Stimulated activated CD8-positive, alpha-beta memory T cell treated with anti-CD3 and anti-CD28 coated beads, Interleukin-7, amount 100 ng/mL, for 48 hours (primary cell): ENCODE data around the gene RIPPLY1.
"Not testable (repeated sequence)": the region's sequence is repeated elsewhere in the genome, so short reads cannot be mapped to it uniquely, and the experiment has no call there.

Experiments used
- DNase-seq, 2 donors: peaks; one replicate each; pipeline ENCODE4 v3.0.0-alpha.2; 2020; ENCODE audit warnings: low read depth in 1 of 2; ENCODE audit errors: extremely low read depth in 1 of 2

The RIPPLY1 gene

DNA sequence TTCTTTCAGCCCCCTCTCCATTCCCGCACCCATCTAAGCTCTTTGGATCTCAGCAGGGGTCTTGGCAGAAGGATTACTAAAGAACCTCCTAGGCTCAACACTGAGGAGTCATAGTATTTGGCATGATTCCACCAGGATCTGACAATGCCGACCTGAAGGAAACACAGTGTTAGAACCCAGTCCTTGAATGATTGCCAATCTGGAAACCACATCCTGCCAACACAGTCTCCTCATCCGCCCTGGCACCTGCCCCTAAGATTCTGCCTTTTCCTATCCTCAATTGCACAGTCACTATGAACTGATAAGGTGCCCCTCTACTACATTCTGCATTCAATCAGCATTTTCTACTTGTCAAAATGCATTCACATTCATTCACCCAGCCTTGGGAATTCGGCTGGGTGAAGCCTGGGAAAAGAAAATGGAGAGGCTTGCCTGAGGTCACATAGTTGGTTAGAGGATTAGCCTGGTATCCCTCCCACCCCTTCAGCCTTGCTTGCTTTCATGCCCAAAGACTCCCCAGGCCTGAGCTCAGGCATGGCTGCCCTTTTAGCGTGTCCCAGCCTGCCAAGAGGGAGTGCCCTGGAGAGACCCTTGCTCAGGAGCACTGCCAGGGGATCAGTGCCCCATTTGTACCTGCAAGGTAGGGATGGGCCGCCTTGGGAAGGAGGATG is 14.8 kb upstream of the RIPPLY1 start:
- DNase-seq: no peak

DNA sequence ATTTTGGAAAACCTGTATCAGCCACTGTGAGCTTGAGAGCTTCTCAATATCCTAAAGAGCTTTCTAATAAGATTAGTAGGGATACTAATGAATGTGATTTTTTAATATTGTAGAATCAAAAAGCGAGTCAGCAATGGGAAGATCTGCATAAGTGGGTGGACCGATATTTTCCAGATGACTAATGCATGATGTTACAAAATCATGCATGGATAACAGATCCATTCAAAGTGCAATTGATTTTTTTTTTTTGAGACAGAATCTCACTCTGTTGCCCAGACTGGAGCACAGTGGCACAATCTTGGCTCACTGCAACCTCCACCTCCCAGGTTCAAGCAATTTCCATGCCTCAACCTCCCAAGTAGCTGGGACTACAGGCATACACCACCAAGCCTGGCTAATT is 9.7 kb upstream of the RIPPLY1 start:
- DNase-seq: no peak

DNA sequence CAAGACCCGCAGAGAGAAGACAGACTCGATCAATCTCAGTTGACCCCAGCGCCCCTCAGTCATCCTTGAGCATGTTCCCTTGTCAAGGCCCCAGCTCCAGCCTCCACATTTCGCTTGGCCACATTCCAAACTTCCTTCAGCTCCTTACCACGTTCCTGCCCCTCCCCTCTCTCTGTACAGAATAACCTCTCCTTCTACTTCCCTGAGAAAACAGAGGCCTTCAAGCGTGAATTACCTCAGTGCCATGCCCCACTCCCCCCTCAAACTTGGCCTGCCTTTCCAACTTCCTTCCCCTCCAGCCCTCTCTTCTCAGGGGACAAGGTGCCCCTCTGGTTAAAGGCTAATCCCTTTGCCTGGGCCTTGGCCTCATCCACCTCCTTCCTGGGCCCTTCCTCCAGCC is 3.2 kb upstream of the RIPPLY1 start:
- DNase-seq: no peak

DNA sequence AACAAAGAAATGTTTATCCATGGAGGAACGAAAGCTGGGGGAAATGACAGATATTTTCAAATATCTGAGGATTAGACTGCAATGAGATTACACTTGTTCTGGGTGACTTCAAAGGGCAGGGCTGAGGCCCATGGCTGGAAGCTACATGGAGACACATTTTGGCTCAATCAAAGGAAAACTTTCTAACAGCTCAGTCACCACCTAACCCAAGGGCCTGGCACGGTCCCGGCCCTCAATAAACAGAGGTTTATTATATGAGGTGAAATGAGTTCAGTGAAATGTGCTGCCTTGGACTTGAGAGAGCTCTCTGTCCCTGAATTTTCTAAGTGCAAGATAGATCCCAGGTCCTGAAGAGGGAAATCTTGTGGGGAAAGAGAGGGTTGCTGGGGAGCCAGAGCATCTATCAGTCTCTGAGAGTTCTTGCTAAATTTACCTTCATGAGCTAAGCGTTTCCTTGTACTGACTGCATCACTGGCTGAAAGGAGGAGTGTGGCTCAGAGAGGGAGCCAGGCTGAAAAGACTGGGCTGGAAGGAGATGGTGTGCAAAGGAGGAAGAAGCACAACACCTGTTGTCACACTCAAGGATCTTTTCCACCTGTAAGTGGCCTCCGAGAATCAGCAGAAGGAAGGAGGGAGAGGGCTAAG is 2.0 kb upstream of the RIPPLY1 start:
- no peak for DNase-seq

DNA sequence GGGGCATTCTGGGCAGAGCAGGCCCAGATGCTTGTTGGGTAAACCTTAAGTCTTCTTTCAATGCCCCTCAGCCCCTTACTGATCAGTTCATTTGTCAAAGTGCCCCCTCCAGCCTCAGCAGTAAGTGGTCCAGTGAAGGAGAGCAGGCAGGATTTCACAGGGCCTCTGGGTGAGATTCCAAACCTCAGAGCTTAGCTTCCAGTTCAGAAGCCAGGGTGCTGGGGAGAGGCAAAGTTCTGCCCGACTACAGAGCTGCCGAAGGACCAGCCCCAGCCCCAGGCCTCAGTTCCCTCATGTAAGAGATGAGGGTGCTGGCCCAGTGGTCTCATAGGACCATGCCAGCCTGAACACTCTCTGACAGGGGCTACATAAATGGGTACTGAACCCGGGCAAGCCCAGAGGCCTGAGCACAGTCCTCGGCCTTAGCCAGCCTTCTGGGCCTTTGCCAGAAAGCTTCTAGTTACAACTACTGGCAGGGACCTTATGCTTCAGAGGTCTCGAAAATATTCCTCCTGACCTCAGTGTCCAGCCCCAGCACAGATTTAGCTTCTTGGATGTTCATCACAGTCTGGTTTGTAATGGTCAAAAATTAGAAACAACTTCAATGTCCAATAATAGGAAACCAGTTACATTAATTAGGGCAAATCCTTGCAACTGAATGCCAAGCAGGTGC is 851 bp upstream of the RIPPLY1 start:
- DNase-seq: no peak

DNA sequence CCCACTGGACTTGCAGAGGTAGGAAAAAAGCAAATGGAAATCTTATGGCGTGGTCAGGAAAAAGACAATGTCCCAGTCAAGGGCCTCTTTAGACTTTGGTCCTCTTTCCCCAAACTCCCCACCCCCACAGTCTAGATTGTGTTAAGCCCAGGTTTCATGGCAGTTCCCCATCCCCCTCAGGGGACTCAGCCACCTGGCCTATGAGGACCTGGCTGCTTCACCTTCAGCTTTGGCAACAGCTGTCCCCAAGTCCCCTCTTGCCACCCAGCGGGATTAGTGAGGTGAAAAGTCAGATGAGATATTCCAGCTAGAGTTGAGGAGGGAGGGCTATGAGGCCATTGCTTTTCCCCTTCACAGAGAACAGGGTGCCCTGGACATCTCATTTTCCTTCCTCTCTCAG is 457 bp downstream of the RIPPLY1 start:
- no peak for DNase-seq

DNA sequence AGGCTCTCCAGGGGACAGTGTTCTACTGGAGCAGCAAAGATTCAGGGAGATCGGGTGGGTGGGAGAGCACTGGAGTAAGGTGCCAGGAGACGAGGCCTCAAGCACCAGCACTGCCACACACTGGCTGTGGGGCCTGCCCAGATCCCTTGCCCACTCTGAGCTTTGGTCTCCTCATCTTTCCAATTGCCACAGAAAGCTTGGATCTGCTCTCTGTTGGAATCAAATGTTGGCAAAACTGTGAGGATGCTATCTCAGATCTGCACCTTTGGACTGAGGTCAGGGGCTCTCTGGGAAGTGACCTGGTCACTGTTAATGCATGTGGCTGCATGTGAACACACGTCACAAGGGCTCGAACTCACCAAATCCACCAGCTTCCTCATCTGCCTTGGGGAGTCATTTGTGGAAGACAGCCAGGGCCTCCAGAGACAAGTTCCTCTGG is 1.3 kb downstream of the RIPPLY1 start:
- no peak for DNase-seq

DNA sequence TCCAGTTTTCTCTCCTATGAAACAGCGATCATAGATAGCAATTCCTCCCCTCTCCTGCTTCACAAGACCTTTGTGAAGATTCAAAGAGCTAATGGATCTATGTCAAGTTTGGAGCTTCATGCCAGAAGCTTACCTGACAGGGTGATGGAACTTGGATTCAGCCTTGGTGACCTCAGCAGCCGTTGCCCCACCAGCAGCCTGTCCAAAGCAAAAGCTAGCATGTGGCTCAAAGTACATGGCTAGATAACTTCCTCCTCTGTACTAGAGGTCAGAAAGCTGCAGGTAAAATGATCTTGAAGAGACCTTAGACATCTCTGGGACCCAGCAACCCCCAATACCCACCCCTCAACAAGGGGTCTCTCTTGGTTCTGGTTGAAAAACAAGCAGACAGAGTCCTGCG is 1.8 kb downstream of the RIPPLY1 start:
- DNase-seq: no peak

DNA sequence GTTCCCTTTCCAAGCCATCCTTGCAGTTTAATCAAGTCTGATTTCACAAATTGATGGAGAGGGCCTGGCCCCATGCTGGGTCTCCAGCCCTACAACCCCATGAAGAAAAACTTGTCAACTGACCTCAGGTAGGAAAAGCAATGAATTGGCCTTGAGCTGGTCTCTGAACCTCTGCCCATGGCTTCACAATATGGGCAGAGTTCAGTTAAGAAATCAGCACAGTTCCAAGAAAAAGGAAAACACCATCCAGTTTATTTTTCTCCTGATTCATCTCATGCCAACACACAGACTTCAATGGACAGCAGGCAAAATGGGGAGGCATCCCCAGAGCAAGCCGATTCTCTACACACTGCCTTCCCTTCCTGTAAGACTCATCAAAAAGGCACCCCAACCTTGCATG is 3.3 kb downstream of the RIPPLY1 start:
- DNase-seq: no peak

DNA sequence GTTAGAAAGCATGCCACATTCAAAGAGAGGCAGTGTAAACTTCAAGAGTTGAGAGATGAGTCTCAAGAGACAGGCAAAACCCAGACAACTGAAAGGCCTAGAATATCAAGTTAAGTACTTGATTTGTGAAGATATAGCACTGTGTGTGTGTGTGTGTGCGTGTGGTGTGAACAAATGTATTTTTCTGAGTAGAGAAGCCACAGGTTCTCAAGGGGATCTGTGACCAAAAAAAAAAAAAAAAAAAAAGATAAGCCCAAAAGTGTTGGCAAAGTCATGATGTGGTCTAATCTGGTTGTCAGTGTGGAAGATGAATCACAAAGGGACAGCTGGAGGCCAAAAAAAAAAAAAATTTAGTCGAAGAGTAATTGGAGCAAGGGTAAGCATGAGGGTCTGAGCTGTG is 3.9 kb downstream of the RIPPLY1 start:
- DNase-seq: no peak

DNA sequence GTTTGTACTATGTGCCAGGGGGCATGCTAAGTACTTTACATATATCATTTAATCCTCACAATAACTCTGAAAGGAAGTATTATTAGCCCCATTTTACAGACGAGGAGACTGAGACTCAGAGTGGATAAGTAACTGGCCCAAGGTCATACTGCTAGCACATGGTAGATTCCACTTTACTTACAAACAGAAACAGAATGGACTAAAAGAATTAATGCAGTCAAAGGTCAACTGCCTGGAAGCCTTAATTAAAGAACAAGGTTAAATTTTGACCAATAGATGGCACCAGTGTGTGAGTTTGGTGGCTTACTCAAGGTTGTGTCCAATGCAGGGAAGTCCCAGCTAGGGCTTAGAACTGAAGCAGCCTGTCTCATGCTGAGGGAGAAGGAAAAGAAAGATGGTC is 4.7 kb downstream of the RIPPLY1 start:
- no peak for DNase-seq

DNA sequence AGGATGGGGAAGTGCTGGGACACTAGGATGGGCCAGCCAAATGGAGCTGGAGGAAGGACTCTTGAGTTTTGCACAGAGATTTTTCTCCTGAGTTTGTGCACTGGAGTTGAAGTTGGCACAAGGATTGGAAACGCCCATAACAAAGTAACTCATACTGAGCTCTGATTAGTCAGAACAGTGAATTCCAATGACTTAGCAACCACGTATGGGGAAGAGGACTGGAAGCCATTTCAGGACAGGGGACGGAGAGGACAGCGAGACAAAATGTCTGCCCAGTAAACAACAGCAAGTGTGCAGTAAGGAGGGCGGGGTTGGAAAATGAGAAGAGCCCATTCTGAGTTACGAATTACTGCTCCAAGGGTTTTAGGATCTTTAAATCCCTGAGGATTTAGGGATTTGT is 5.9 kb downstream of the RIPPLY1 start:
- no peak for DNase-seq

DNA sequence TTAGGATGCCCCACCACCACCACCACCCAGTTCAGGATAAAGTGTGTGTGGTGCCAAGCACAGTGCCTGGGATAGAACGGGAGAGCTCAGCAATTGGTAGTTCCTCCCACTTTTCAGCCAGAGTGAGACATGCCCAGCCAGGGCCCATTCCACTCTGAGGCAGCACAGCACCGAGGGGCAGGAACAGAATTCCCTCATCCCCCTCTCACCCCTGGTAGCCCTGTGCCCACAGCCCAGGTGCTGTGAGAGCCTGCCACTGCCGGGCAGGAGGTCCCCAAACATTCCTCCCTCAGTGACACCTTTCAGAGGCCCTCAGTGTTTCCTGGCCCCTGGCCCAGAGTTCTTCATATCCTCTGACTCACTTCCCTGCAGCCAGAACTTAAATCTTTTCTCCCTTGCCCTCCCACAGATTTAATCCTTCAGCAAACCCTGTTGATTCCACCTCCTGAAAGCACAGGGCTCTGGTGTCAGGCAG is 8.1 kb downstream of the RIPPLY1 start:
- no peak for DNase-seq

DNA sequence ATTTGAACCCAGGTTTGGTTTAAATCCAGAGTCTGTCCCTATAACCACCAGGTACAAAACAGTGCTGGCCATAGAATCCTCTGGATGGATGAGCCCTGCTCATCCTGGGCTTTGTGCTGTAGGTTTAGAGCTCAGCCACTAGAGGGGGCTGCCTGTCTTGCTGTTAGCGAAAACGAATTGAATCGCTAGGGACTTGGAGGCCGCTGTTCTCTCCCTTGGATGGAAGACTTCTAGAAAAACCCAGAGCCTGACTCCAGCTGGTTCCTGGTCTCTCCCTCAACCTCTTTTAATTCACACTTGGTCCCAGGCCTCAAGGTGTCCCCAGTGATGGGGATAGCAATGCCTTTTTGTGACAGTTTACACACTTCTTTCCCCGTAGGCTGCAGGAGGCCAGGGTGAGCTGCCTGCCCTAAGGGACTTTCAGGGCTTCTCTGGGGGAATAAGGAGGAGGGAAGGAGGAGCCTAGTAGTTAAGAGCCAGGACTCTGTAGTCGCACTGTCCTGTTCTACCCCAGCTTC is 8.7 kb downstream of the RIPPLY1 start:
- DNase-seq: peak; percentile 14 to 15

DNA sequence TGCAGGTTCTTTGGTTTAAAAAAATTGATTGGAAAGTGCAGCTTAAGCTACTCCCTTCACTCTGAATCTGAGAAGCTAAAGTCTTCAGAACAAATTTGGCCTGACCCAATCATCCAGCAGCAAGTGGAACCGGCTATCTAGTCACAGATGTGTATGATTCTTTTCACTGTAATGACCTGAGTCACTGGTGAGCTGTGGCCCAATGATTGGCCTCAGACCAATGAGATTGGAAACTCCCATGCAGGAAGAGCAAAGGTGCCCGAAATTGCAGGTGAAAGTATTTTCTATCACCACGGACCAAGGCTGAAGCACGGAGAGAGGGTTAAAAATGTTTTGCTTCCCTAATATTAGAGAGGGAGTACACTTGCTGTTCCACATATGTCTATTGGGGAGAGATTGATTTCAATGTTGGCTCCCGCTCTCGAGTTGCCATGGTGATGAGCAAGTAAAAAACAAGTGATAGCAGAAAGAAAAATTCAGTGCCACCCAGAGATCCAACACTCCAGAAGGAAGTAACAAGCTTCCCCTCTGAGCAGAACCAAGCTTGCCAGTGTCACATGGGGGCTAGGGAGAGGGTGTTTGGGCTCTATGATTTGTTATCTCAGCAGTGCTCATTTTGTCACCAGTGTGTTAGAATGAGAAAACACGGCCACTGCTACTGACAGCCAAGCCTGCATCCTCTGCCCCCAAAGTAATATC is 11.2 kb downstream of the RIPPLY1 start:
- DNase-seq: no peak

DNA sequence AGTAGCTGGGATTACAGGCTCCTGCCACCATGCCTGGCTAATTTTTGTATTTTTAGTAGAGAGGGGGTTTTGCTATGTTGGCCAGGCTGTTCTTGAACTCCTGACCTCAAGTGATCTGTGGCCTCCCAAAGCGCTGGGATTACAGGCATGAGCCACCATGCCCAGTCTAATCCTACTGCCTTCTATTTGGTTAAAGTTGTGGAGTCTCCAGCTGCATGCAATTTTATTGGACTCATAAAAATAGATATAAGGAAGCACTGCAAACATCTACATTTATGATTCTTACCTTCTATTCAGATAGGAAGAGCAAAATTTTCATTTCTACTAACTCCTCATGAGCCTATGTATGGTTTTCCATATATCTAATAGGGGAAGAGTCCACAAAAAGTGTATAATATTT is 13.7 kb downstream of the RIPPLY1 start:
- no peak for DNase-seq

DNA sequence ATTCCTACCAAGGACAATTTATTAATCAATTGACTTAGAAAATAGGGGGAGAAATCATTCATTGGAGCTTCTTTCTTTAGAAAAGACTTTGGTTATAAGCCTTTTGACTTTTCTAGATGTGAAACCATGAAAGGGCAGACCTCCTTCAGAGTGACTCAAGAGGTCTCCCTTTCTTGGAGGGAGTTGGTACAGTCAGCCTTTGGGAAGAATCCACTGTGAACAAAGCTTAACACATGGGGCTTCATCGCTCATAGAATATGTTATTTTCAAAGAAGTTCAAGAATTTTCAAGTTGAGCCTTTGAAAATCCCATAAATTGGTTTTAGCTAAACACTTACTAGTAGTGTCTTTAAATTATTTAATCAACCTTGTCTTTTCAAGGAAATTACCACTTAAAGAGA is 28.0 kb downstream of the RIPPLY1 start:
- DNase-seq: no peak

DNA sequence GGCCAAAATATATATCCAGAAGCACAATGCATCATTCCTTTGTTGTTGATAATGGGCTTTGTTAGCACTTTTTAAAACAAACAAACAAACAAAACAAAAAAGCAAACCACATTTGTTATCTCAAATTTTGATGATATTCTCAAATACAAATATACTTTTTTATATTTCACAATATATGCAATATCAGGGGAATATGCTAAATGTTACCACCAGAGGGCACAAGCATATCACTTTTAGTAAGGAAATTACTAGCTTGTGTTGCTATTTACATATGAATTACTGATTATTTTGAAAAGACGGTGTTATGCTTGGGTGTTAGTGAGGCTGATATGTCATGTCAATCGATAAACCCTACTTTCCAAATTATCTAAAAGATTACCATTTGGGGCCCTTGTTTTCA is 29.1 kb downstream of the RIPPLY1 start:
- no peak for DNase-seq

DNA sequence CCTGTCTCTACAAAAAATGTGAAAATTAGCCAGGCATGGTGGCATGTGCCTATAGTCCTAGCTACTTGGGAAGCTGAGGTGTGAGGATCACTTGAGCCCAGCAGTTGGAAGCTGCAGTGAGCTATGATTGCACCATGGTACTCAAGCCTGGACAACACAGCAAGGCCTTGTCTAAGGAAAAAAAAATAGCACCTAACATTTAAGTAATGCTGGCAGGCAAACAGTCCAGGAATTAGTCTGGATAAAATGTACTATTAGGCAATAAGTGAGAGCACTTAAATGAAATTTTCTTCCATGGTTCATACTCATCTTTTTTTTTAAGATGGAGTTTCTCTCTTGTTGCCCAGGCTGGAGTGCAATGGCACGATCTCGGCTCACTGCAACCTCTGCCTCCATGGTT is 30.3 kb downstream of the RIPPLY1 start:
- DNase-seq: not testable (repeated sequence)

DNA sequence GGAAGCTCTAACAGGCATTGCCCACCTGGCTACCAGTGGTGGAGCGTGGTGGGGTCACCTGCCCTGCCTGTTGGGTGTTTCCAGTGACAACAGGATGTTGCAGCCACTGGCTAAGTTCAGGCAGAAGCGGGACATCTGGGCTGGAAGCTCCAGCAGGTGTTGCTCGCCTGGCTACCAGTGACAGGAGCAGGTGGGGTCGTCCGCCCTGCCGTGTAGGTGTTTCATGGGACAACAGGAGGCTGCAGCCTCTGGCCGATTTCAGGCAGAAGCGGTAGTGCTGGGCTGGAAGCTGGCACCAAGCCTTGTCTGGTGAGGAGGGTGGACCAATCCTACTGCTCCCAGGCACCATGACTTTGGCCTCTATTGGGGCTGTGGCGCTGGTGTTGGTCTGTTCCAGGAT is 39.4 kb downstream of the RIPPLY1 start:
- no peak for DNase-seq

DNA sequence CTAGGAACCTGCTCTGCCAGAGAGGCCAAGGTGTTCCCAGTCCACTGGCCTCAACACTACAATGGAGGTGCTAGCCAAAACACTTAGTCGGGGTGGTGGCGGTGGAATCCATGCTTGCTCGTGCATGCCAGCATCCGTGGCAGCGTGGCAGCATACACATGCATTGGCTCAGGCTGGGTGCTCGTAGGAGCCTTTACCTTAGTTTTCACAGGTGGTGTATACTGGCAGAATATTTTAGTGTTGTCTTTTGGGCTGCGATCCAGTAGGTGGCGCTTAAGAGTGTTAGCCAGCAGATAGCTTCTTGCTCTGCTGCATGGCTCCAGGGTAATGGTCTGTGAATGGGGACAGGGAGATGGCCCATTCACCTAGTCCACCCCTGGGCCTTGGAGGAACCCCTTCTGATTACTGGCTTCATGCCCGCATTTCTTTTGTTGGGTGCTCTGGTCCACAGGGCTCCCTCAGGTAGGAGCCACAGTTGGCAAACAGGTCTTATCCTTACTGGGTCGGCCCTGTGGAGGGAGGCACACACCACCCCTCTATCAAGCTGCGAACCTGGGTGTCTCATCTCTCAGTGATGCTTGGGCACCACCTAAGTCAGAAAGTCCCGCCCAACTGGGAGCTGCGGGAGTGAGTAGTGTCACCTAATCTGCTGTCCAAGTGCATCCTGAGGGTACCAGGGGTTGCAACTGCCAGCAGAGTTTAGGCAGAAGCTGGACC is 40.0 kb downstream of the RIPPLY1 start:
- DNase-seq: no peak
